GM19397 (cell line): ENCODE measurements around the gene CNDP2.

ENCODE experiments used
- ATAC-seq: cut with Tn5 transposase; IDR thresholded peaks from one replicate; pipeline ENCODE4 v1.9.1; 2021; ENCODE audit warnings: mild to moderate bottlenecking, moderate library complexity; ENCODE audit not compliant: unreplicated experiment

Gene CNDP2

GRCh38 chr18:74532511-74533025, 36.4 kb downstream of the CNDP2 start:
- ATAC-seq: no peak

GRCh38 chr18:74533666-74534065, 37.5 kb downstream of the CNDP2 start:
- no peak for ATAC-seq

GRCh38 chr18:74534150-74534969, 38.2 kb downstream of the CNDP2 start, which contains the start of gene CNDP1:
TSS of gene CNDP1 (plus strand) at chr18:74534500. CDS start at chr18:74534668, 168 bp downstream.
- no peak for ATAC-seq

- ATAC-seq: no peak
These were observed 39.0 kb downstream of the CNDP2 start for GRCh38 chr18:74534981-74535649.

GRCh38 chr18:74539289-74539688, 43.1 kb downstream of the CNDP2 start:
- no peak for ATAC-seq

- ATAC-seq: no peak
These were observed 44.7 kb downstream of the CNDP2 start for GRCh38 chr18:74540652-74541421.

- no peak for ATAC-seq
These were observed 45.8 kb downstream of the CNDP2 start for GRCh38 chr18:74541703-74542555.

- no peak for ATAC-seq
These were observed 48.7 kb downstream of the CNDP2 start for GRCh38 chr18:74544898-74545297.

GRCh38 chr18:74546007-74546406, 49.8 kb downstream of the CNDP2 start:
- ATAC-seq: no peak

- no peak for ATAC-seq
These were observed 50.8 kb downstream of the CNDP2 start for GRCh38 chr18:74546751-74547530.

GRCh38 chr18:74547860-74548259, 51.7 kb downstream of the CNDP2 start:
- no peak for ATAC-seq

- ATAC-seq: no peak
These were observed 53.5 kb downstream of the CNDP2 start for GRCh38 chr18:74549591-74550104.

GRCh38 chr18:74550886-74551285, 54.7 kb downstream of the CNDP2 start:
- ATAC-seq: no peak

GRCh38 chr18:74551452-74551851, 55.3 kb downstream of the CNDP2 start:
- no peak for ATAC-seq

GRCh38 chr18:74551936-74552555, 55.9 kb downstream of the CNDP2 start:
- ATAC-seq: peak; percentile 96

GRCh38 chr18:74556126-74556525, 60.0 kb downstream of the CNDP2 start:
- no peak for ATAC-seq

GRCh38 chr18:74558096-74558495, 61.9 kb downstream of the CNDP2 start:
- no peak for ATAC-seq

- ATAC-seq: no peak
These were observed 66.1 kb downstream of the CNDP2 start for GRCh38 chr18:74562131-74562730.
